Left ventricle myocardium superior (tissue), 1 donor: ENCODE results near the gene DEXI. TPM values are rescaled to one million over a fixed set of nuclear protein-coding genes. Genes with fewer than 3 reads are reported as not detected.

ENCODE experiments used
- ATAC-seq: fragments of 200-7000 bp; cut with Tn5 transposase; one replicate; pipeline ENCODE4 v1.9.1; 2020; ENCODE audit warnings: mild to moderate bottlenecking, moderate library complexity
- DNase-seq: peaks from one replicate; pipeline ENCODE4 v3.0.0-alpha.2; 2020
- intact Hi-C: fragments of 100-400 bp; cut with micrococcal nuclease; formaldehyde crosslinking; loops from one replicate; pipeline ENCODE4 v1.11.0; 2022
- total RNA-seq: library from RNA; stranded (reverse); fragmentation: NEBNext Ultra II Directional; extraction: Animal tissue kit (Norgen Biotek cat#: 25700); gene quantifications from one replicate; pipeline ENCODE4 v1.2.1, GENCODE V29; 2021
- donor health status: DM: no; HTN: yes; CAD: no; lungs with severe emphysema.

DEXI gene
- total RNA-seq, 1 donor from 2014 or later: 124 TPM

DNA sequence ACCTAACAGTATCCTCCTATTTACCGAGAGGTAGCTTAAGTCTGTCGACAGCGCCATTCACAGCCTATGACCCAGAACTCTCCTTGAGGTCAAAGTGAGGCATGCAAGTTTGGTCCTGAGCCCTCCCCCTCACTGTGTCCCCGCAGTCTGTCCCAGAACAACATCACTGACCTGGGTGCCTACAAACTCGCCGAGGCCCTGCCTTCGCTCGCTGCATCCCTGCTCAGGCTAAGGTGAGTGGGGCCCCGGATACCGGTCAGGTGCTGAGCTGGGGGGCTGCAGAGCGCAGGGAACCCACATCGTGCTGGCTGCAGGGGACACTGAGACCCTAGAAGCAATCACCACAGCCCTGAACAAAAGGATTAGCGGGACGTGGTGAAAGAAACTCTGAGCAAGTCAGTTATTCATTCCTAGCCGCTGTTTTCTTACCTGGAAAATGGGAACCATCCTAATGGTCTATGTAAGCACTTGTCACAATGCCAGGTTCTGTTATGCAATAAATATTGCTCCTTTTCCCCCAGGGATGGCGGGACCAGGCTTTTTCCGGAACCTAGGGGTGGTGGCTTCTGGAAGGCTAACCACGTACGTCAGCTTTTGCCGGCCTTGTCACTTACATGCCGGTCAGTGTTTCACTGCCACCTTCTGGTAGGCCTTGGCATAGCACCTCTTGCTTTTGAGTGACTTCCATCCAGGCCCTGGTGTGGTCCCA is 23.8 kb downstream of the DEXI start:
- ATAC-seq (peak; percentile 72), DNase-seq (peak; percentile 92)
- intact Hi-C loops: loop anchor here (10.0 kb wide), 1 partner anchor 174 kb away; the partner anchor contains the start of gene NUBP1

DNA sequence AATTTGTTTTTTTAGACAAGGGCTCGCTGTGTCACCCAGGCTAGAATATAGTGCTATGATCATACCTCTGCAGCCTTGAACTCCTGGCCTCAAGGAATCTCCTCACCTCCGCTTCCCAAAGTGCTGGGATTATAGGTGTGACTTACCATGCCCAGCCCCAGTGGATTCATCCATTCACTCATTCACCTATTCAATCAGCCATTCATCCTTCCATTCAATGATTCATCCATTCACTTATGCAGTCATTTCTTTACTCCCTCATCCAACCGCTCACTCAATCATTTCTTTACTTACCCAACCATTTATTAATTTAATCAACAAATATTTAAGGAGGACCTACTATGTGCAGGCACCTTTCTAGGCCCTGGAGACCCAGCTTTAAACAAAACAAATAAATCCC is 25.7 kb downstream of the DEXI start:
- ATAC-seq: no peak
- no peak for DNase-seq
- intact Hi-C loops: loop anchor here (10.0 kb wide), 1 partner anchor 172 kb away; the partner anchor contains the start of gene NUBP1

DNA sequence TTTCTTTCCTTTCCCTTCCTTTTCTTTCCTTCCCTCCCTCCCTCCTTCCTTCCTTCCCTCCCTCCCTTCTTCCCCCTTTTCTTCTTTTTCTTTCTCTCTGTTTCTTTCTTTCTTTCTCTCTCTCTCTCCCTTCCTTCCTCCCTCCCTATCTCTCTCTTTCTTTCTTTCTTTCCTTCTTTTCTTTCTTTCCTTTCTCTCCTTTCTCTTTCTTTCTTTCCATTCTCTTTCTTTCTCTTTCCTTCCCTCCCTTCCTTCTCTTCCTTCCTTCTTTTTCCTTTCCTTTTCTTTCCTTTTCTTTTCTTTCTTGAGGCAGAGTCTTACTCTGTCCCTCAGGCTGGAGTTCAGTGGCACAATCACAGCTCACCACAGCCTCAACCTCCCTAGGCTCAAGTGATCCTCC is 31.0 kb downstream of the DEXI start:
- intact Hi-C loops: loop anchor here (10.0 kb wide), 1 partner anchor 166 kb away; the partner anchor contains the start of gene NUBP1

DNA sequence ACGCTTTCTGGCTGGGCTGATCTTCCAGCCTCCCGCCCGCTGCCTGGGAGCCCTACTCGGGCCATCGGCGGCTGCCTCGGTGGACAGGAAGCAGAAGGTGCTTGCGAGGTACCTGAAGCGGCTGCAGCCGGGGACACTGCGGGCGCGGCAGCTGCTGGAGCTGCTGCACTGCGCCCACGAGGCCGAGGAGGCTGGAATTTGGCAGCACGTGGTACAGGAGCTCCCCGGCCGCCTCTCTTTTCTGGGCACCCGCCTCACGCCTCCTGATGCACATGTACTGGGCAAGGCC is 34.6 kb downstream of the DEXI start:
- no peak for DNase-seq
- intact Hi-C loops: no loop called here
- no peak for ATAC-seq

More for the DNA sequence above, 31.0 kb downstream of the DEXI start:
- ATAC-seq (no peak), DNase-seq (no peak)

DNA sequence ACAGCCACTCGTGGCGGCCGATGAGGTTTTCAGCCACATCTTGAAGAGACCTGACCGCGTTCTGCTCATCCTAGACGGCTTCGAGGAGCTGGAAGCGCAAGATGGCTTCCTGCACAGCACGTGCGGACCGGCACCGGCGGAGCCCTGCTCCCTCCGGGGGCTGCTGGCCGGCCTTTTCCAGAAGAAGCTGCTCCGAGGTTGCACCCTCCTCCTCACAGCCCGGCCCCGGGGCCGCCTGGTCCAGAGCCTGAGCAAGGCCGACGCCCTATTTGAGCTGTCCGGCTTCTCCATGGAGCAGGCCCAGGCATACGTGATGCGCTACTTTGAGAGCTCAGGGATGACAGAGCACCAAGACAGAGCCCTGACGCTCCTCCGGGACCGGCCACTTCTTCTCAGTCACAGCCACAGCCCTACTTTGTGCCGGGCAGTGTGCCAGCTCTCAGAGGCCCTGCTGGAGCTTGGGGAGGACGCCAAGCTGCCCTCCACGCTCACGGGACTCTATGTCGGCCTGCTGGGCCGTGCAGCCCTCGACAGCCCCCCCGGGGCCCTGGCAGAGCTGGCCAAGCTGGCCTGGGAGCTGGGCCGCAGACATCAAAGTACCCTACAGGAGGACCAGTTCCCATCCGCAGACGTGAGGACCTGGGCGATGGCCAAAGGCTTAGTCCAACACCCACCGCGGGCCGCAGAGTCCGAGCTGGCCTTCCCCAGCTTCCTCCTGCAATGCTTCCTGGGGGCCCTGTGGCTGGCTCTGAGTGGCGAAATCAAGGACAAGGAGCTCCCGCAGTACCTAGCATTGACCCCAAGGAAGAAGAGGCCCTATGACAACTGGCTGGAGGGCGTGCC is 35.1 kb downstream of the DEXI start:
- peak; percentile 90 for ATAC-seq
- intact Hi-C loops: no loop called here
- peak; percentile 82 for DNase-seq

DNA sequence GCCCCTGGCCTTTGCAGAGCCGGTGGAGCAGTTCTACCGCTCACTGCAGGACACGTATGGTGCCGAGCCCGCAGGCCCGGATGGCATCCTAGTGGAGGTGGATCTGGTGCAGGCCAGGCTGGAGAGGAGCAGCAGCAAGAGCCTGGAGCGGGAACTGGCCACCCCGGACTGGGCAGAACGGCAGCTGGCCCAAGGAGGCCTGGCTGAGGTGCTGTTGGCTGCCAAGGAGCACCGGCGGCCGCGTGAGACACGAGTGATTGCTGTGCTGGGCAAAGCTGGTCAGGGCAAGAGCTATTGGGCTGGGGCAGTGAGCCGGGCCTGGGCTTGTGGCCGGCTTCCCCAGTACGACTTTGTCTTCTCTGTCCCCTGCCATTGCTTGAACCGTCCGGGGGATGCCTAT is 35.8 kb downstream of the DEXI start:
- DNase-seq: no peak
- intact Hi-C loops: no loop called here
- ATAC-seq: no peak

DNA sequence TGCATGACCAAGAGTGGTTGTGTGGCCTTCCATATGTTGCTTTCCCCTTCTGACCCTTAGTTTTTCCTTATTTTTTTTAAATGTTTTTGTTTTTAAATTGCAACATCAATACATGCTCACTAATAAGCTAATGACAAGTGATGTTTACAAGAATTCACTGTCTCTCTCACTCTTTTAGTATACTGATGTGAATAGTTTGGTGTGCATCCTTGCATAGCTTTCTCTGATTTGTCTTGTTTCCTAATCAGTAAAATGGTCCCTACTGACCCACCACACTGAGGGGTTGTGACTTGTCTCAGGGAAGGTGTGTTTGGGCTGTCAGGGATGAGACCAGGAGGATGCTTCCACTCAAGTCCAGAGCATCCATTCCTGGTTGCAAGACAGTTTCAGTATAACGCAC is 39.3 kb downstream of the DEXI start:
- DNase-seq (no peak), ATAC-seq (no peak)
- intact Hi-C loops: no loop called here

DNA sequence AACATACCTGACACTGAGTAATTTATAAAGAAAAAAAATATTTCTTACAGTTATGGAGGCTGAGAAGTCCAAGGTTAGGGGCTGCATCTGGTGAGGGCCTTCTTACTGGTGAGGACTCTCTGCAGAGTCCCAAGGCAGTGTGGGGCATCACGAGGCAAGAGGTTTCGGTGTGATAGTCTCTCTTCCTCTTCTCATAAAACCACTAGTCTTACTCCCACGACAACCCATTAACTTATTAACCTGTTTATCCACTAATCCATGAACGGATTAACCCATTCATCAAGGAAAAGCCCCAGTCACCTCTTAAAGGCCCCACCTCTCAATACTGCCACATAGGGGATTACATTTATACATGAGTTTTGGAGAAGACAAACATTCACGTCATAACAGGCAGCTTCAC is 45.1 kb downstream of the DEXI start:
- ATAC-seq (no peak), DNase-seq (no peak)
- intact Hi-C loops: no loop called here

DNA sequence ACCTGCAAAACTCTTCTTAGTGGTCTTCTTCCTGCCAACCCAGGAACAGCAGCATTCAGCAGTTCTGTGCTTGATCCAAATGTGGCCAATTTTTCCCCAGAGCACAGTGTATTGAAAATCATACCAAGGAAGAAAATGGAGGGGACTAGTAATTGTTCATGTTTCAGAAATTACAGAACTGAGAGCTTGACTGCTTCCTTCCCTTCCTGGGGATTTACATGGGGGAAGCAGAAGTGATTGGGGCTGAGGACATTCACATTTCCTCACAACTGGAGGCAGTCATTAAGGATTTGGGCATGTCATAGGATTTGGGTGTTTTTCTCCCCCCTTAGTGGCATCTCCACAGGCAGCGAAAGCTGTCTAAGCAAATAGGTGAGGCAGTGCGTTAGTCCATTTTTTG is 45.5 kb downstream of the DEXI start:
- ATAC-seq (peak; percentile 38), DNase-seq (no peak)
- intact Hi-C loops: no loop called here

DNA sequence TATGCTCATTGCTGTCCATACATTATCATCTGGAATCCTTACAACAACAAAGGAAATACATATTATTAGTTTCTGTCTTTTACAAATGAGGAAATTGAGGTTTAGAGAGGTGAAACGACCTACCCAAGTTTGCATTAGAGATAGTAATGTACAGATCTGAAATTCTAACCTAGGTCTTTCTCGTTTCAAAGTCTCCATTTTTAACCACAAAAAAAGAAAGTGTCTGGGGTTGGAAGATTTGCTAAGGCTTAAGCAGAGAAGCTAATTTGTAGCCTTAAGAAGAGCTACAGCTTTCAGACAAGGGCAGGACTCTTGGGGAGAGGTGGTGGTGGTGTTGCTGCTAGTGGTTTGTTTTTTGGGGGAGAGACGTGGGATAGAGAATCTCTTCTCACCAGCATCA is 46.1 kb downstream of the DEXI start:
- DNase-seq (no peak), ATAC-seq (no peak)

DNA sequence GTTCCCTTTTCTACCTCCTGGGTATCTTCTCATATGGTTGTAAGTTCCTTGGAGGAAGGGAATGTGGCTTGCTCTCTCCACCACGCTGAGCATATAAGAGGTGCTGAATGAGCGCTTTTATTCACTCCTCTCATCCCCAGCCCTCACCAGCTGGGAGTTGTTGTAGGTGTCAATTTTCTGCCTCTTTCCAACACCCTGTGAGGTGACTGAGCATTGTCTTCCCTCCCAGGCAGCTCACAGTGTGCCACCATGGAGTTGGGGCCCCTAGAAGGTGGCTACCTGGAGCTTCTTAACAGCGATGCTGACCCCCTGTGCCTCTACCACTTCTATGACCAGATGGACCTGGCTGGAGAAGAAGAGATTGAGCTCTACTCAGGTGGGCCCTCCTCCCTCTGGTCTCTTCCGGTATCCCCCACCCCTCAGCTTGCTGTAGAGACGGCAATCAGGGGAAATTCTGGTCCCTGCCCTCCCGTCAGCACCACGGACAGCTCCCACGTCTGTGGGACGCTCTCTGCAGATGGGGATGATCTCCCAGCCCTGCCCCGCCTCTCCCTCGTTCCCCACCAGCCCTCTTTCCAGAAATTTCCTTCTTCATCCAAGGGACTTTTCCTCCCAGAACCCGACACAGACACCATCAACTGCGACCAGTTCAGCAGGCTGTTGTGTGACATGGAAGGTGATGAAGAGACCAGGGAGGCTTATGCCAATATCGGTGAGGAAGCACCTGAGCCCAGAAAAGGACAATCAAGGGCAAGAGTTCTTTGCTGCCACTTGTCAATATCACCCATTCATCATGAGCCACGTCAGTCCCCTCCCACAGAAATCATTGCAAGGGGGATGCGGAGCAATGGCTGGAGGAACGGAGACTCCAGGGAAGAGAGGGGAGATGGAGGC is 47.0 kb downstream of the DEXI start:
- intact Hi-C loops: no loop called here
- ATAC-seq: peak; percentile 70
- peak; percentile 76 for DNase-seq

More for the DNA sequence above, 46.1 kb downstream of the DEXI start:
- intact Hi-C loops: no loop called here

DNA sequence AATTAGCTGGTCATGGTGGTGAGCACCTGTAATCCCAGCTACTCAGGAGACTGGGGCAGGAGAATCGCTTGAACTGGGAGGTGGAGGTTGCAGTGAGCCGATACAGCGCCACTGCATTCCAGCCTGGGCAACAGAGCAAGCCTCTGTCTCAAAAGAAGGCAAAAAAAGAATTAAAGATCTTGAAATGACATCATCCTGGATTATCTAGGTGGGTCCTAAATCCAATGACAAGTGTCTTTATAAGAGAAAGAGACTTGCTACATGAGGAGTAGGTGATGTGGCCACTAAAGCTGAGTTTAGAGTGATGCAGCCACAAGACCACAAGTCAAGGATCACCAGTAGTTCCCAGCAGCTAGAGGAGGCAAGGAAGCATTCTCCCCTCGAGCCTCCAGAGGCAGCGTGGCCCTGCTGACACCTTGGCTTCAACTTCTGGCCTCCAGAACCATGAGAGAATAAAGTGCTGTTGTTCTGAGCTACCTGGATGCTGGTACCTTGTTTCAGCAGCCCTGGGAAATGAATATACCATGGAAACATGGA is 49.4 kb downstream of the DEXI start:
- intact Hi-C loops: no loop called here
- no peak for ATAC-seq
- no peak for DNase-seq

DNA sequence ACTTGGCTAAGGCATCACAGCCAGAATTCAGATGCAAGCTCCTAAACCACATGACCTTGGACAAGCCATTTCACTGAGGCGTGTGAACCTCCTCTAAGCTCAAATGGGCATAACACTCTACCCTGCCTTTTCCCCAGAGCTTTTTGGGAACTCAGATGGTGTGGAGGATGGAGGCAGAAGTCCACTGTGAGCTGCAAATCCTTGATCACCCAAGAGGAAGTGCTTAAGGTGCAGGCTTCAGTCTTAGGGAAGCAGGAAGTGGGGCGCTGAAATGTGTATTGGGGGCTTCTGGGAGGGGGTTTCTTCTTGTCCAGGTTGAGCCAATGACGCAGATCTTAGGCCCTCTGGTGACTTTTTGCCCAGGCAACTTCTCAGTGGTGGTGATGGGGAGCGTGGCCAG is 52.4 kb downstream of the DEXI start:
- no peak for DNase-seq
- no peak for ATAC-seq
- intact Hi-C loops: no loop called here

DNA sequence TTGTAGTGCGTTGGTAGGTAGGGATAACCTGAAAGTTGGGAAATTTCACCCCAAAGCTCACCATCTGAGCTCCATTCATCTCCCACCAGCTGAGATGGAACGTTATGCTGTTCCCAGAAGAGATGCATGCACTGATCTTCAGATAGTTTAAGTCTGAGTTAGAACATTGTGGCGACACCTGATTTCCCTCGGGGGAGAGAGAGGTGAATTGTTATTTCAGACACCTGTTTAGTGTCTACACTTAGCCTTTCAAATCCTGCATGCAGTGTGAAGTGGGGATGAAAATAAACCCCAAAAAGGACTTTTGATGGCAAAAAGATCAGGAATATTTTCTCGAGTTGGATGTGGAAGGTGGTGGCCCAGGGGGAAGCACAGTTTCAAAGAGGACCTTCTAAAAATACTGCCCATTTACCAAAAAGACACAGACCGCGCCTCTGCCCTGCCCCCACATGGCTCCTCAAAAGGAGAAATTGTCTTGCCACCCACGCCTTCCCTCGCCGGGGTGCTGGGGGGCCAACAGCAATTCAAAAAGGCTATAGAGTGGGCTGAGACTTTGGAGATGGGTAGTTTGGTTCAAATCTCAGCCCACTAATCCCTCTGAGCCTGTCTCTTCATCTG is 53.8 kb downstream of the DEXI start:
- intact Hi-C loops: no loop called here
- DNase-seq: no peak
- no peak for ATAC-seq

DNA sequence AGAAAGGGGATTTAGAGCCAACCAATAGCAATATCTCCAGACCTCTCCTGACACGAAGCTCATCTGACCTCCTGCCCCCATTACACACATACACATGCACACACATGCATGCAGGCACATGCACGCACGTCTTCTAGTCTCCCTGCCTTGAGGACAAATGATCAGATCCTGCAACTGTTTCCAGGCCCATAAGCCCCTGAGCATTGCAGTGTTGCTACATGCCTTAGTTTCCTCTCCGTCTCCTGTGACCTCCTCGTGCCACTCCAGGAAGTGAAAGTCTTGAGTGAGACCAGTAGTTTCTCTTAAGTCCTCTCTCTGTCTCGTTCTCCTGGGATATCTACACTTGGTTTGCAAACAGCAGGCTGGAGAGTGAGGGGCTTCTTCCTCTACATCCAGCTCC is 57.0 kb downstream of the DEXI start:
- peak; percentile 34 for ATAC-seq
- intact Hi-C loops: no loop called here
- no peak for DNase-seq

DNA sequence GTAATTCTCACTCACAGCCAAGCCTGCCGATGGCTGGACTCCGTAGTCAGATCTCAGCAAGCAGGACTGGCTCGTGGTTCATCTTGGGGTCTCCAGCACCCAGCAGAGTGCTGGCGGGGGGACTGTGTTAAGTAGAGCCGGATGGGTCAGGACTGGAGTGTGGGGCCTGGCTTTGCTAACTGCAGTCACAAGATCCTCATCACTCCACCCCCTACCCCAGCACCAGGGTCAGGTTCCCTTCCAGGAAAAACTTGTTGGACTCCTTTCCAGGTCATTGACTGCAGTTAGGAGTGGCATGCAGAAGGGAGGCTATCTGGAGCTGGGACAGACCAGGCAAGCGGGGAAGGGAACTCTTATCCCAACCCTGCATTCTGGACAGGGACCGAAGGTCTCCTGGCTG is 59.3 kb downstream of the DEXI start:
- intact Hi-C loops: no loop called here
- DNase-seq: no peak
- peak; percentile 28 for ATAC-seq

DNA sequence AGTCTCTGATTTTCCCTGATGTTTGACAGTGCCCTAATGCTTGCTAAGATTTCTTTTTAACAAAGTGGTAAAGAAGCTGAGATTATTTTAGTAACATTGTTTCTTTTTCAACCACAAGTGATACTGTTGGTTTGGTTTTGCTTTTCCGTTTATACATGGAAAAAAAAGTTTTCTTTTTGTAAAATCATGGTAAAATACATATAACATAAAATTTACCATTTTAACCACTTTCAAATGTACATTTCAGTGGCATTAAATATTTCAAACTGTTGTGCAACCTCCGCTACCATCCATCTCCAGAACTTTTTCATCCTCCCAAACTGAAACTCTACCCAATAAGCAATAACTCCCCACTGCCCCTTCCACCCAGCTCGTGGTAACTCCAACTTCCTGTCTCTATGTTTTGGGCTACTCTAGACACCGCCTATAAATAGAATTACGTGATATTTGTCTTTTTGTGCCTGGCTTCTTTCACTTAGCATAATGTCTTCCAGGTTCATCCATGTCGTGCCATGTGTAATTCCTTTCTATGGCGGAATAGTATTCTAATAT is 60.7 kb downstream of the DEXI start:
- ATAC-seq: no peak

DNA sequence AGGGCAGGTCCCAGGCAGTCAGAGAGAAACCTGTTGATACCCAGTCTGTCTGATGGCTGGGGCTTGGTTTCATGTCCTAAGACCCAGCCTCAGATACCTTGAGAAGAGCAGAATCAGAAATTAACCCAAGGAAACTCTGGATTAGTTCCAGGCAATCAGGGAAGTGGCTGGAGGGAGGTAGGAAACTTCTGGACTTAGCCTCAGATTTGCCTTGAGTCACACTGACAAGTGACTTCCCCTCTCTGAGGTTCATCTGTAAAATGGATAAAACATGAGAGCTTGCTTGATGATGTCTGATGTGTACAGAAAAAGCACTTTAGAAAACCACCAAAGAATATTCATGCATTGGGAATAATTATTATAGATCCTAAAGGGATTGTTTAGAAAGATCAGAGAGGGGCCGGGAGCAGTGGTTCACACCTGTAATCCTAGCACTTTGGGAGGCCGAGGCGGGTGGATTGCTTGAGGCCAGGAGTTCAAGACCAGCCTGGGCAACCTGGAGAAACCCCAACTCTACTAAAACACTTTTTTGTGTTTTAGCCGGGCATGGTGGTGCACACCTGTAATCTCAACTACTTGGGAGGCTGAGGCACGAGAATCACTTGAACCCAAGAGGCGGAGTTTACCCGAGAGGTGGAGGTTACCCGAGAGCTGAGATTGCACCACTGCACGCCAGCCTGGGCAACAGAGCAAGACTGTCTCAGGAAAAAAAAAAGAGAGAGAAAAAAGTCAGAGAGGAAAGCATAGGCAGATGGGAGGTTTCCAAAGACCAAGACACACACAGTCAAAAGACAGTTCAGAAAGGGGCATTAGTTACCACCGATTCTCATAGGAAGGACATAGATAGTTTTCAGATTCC is 61.4 kb downstream of the DEXI start:
- intact Hi-C loops: no loop called here
- ATAC-seq: no peak
- no peak for DNase-seq

More for the DNA sequence above, 60.7 kb downstream of the DEXI start:
- DNase-seq: no peak
- intact Hi-C loops: no loop called here
